ENCODE results near the gene RPS18.
A peak's percentile ranks its signal among the peaks of the same experiment; 100 is the strongest.

The RPS18 gene

GRCh38 chr6:33296797-33297405 lies 25.0 kb downstream of the RPS18 start:
- H3K9me3 ChIP-seq (ENCODE audit: control insufficient read depth, low read length) = no peaks in the 10 kb centered on the region
- H3K4me1 ChIP-seq = peaks cover 2% of the 10 kb centered on the region
- H3K27ac ChIP-seq = peak overlapping the region; percentile 96
- H3K36me3 ChIP-seq (ENCODE audit: control insufficient read depth, insufficient read depth, low read length) = no peaks in the 10 kb centered on the region
- H3K4me3 ChIP-seq (ENCODE audit: low read depth, low read length) = peak overlapping the region; percentile 77
- H3K4me2 ChIP-seq (ENCODE audit: low read length) = peak overlapping the region; percentile 99
- no peak for TF ChIP-seq CTCF (IDR thresholded peaks at IDR 0.05)
- peaks cover 9% of the 10 kb centered on the region for H3K79me2 ChIP-seq
- no peak overlapping the region for H2AFZ ChIP-seq
- H3K27me3 ChIP-seq (ENCODE audit: control insufficient read depth, insufficient read depth, low read length) = no peaks in the 10 kb centered on the region
- no peak overlapping the region for H3K9ac ChIP-seq

- H2AFZ ChIP-seq = peak overlapping the region; percentile 64
- no peak overlapping the region for H3K9ac ChIP-seq
- H3K4me3 ChIP-seq (ENCODE audit: low read depth, low read length) = peak overlapping the region; percentile 77
- peak overlapping the region; percentile 96 for H3K27ac ChIP-seq
- no peak for TF ChIP-seq CTCF (IDR thresholded peaks at IDR 0.05)
- H3K79me2 ChIP-seq = peaks cover 9% of the 10 kb centered on the region
- H3K27me3 ChIP-seq (ENCODE audit: control insufficient read depth, insufficient read depth, low read length) = no peaks in the 10 kb centered on the region
- no peaks in the 10 kb centered on the region for H3K9me3 ChIP-seq (ENCODE audit: control insufficient read depth, low read length)
- peak overlapping the region; percentile 99 for H3K4me2 ChIP-seq (ENCODE audit: low read length)
- no peaks in the 10 kb centered on the region for H3K36me3 ChIP-seq (ENCODE audit: control insufficient read depth, insufficient read depth, low read length)
- H3K4me1 ChIP-seq = peaks cover 2% of the 10 kb centered on the region
Observed at GRCh38 chr6:33297406-33297955, 25.6 kb downstream of the RPS18 start.

- H3K27me3 ChIP-seq (ENCODE audit: control insufficient read depth, insufficient read depth, low read length) = no peaks in the 10 kb centered on the region
- H3K9ac ChIP-seq = peak overlapping the region; percentile 72
- no peaks in the 10 kb centered on the region for H3K9me3 ChIP-seq (ENCODE audit: control insufficient read depth, low read length)
- H3K79me2 ChIP-seq = peaks cover 9% of the 10 kb centered on the region
- H3K4me3 ChIP-seq (ENCODE audit: low read depth, low read length) = peak overlapping the region; percentile 92
- peak overlapping the region; percentile 96 for H3K27ac ChIP-seq
- TF ChIP-seq CTCF (IDR thresholded peaks at IDR 0.05) = no peak
- peak overlapping the region; percentile 99 for H3K4me2 ChIP-seq (ENCODE audit: low read length)
- no peaks in the 10 kb centered on the region for H3K36me3 ChIP-seq (ENCODE audit: control insufficient read depth, insufficient read depth, low read length)
- H2AFZ ChIP-seq = peak overlapping the region; percentile 89
- peaks cover 2% of the 10 kb centered on the region for H3K4me1 ChIP-seq
Observed at GRCh38 chr6:33297956-33298772, 26.3 kb downstream of the RPS18 start.

- H3K9me3 ChIP-seq (ENCODE audit: control insufficient read depth, low read length) = no peaks in the 10 kb centered on the region
- H3K36me3 ChIP-seq (ENCODE audit: control insufficient read depth, insufficient read depth, low read length) = no peaks in the 10 kb centered on the region
- H3K79me2 ChIP-seq = peaks cover 9% of the 10 kb centered on the region
- no peak for TF ChIP-seq CTCF (IDR thresholded peaks at IDR 0.05)
- peaks cover 2% of the 10 kb centered on the region for H3K4me1 ChIP-seq
- H2AFZ ChIP-seq = peak within 1 kb of the TSS; percentile 89
- peak within 1 kb of the TSS; percentile 72 for H3K9ac ChIP-seq
- H3K4me3 ChIP-seq (ENCODE audit: low read depth, low read length) = peak within 1 kb of the TSS; percentile 92
- peak within 1 kb of the TSS; percentile 99 for H3K4me2 ChIP-seq (ENCODE audit: low read length)
- peak within 1 kb of the TSS; percentile 96 for H3K27ac ChIP-seq
- H3K27me3 ChIP-seq (ENCODE audit: control insufficient read depth, insufficient read depth, low read length) = no peaks in the 10 kb centered on the region
Observed at GRCh38 chr6:33298773-33299236, 26.9 kb downstream of the RPS18 start, which contains the start of gene RGL2. RGL2 (minus strand) TSS chr6:33298942; CDS start chr6:33298610, 332 bp downstream.
